ENCODE results near the gene EFCAB8.

The EFCAB8 gene

DNA sequence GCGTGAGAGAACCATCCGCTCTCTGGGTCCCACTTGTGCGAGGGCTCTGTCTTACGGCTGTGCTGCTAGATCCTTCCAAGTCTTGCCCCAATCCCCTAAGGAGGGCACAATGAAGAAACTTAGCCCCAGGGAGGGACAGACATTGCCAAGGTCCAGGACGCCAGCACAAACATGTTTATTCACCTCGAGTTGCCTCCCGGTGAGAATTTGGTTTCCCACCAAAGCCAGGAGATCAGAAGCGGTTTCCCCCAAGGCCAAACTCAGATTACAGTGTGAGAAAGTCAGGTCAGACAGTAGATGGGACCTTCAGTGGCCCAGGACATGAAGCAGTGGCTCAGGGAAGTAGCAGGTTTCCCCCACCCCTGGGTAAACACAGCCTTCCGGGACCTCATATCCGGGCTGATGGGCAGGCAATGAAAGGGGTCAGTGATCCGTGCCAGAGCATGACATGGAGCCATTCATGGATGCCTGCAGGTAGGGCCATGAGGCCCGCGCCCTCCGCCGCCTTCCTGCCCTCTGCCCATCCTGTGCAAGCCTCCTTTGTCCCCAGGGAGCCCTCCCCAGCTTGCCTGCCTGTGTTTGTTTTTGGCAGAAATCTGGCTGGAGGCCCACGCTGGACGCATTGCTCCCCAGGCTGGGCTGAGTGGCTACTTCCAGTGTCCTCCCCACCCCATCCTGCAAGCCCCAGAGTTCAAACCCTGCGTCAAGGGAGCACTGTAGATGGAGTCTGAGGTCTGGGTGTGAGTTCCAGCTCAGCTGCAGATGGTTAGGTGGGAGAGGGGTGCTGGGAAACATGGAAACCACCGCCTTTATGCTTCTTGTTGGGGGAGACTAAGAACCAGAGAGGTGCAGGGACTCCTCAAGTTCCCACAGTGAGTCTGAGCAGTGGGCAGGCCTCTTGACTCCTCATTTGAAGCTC lies 150.8 kb downstream of the EFCAB8 start:
- DNase-seq, result no peak

DNA sequence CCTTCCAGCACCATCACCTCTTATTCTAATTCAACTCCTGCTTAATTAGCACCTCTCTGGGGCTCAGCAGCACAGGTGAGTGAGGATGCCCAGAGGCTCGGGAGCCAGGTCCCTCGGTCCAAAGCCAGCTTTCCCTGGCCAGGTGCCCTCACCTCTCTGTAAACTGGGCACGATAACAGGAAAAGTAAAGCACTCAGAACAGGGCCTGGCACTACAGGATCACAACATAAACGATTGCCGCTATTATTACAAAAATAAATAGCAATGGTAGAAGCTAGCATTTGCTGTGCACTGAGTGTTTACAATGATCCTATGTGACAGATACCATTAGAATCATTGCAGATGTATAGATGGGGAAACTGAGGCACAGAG lies 151.4 kb downstream of the EFCAB8 start:
- no peak for DNase-seq

GRCh38 chr20:33010674-33011449 lies 152.1 kb downstream of the EFCAB8 start:
- no peak for DNase-seq

All from T-helper 1 cell (primary cell).